Large intestine (tissue), 3 donors: ENCODE measurements around the gene ERVH48-1. TPM values are rescaled to one million over a fixed set of nuclear protein-coding genes. Genes with fewer than 3 reads are reported as not detected.

Experiments
- DNase-seq, 2 donors: peaks; one replicate each; pipeline versions ENCODE4 v3.0.0 to v3.0.0-alpha.2; 2013
- H3K27ac ChIP-seq: one replicate; pipeline ENCODE4 v1.5.1; 2013; ENCODE audit warnings: low read length
- H3K27me3 ChIP-seq: 2 replicates; pipeline ENCODE4 v1.6.1; 2013; ENCODE audit warnings: low read length; ENCODE audit not compliant: control insufficient read depth, insufficient read depth
- H3K36me3 ChIP-seq: 2 replicates; pipeline ENCODE4 v1.6.1; 2013; ENCODE audit warnings: low read length; ENCODE audit not compliant: control insufficient read depth, insufficient read depth
- H3K4me1 ChIP-seq: one replicate; pipeline ENCODE4 v1.6.1; 2013; ENCODE audit warnings: low read length; ENCODE audit not compliant: control insufficient read depth, insufficient read depth
- H3K4me3 ChIP-seq: one replicate; pipeline ENCODE4 v1.5.1; 2013; ENCODE audit warnings: low read length
- H3K9me3 ChIP-seq: one replicate; pipeline ENCODE4 v1.6.1; 2013; ENCODE audit warnings: mild to moderate bottlenecking, low read depth, low read length, moderate library complexity; ENCODE audit not compliant: control insufficient read depth
- WGBS: methylation state at CpG from one replicate; pipeline ENCODE4 v1.1.5; 2013; ENCODE audit warnings: low lambda C conversion rate; ENCODE audit not compliant: insufficient coverage; 5-methylcytosine and 5-hydroxymethylcytosine counted together
- polyA plus RNA-seq: library from polyadenylated mRNA; unstranded; fragments of 120-200 nt; gene quantifications from one replicate; pipeline ENCODE4 v1.2.1, GENCODE V29; 2013

Gene ERVH48-1
- polyA plus RNA-seq, 1 donor: 1.2 TPM

DNA sequence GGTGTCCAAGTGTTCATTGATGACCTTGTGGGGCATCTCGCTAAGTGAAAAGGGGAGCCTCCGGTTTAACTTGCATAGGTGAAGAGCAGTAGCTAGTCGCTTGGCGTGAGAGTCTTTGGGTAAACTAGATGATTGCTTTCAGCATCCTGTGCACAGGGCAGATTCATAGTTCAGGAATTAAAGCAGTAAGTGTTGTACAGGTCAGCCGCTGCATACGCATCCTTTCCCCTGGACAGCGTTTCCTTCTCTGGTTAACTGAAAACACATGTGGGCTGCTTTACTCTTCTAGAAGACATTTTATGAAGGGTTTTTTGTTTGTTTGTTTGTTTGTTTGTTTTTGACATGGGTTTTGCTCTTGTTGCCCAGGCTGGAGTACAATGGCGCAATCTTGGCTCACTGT lies 20.2 kb downstream of the ERVH48-1 start:
- H3K27me3 ChIP-seq: no peaks in the 10 kb centered on the region
- WGBS: no CpG with 5 or more reads among the region's 8 CpGs
- no peak overlapping the region for H3K4me3 ChIP-seq
- no peak overlapping the region for H3K27ac ChIP-seq
- peaks cover 73% of the 10 kb centered on the region for H3K36me3 ChIP-seq
- H3K9me3 ChIP-seq: peaks cover 9% of the 10 kb centered on the region
- DNase-seq: no peak
- no peaks in the 10 kb centered on the region for H3K4me1 ChIP-seq

DNA sequence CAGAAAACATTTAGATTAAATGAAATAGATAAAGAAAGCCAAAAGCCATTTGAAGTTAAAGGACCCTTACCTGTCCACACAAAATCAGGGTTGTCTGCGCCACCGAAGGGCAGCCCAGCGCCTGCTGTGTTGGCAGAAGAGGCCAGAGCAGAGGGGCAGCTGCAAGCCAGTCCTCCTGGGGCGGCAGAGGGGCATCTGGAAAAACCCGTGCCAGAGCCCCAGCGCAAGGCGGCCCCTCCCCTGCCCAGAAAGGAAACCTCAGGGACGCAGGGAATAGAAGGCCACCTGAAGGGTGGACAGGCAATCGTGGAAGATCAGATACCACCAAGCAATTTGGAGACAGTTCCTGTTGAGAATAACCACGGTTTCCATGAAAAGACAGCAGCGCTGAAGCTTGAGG lies 21.6 kb downstream of the ERVH48-1 start:
- H3K4me1 ChIP-seq: no peaks in the 10 kb centered on the region
- H3K9me3 ChIP-seq: peaks cover 9% of the 10 kb centered on the region
- H3K27me3 ChIP-seq: no peaks in the 10 kb centered on the region
- peaks cover 70% of the 10 kb centered on the region for H3K36me3 ChIP-seq
- DNase-seq: no peak
- no peak overlapping the region for H3K4me3 ChIP-seq
- WGBS: no CpG with 5 or more reads among the region's 11 CpGs
- no peak overlapping the region for H3K27ac ChIP-seq

DNA sequence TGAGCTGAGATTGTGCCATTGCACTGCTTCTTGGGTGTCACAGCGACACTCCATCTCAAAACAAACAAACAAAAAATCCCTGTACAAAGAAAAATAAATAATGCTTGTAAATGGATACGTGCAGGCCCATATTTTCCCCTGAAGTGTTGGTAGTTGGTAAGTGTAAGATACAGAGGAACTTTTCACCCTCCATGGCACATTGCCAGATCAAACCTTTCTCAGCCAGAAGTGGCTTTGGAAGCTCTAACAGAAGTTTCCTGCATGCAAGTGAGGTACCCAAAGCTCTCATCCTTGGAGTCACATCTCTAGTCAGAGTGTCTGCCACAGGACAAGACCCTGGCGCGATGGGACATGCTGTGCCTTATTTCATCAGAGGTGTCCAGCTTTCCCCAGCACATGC lies 25.0 kb downstream of the ERVH48-1 start:
- WGBS: no CpG with 5 or more reads among the region's 4 CpGs
- H3K4me3 ChIP-seq: no peak overlapping the region
- no peaks in the 10 kb centered on the region for H3K9me3 ChIP-seq
- H3K36me3 ChIP-seq: peaks cover 68% of the 10 kb centered on the region
- no peak for DNase-seq
- H3K27me3 ChIP-seq: no peaks in the 10 kb centered on the region
- H3K4me1 ChIP-seq: no peaks in the 10 kb centered on the region
- H3K27ac ChIP-seq: no peak overlapping the region

DNA sequence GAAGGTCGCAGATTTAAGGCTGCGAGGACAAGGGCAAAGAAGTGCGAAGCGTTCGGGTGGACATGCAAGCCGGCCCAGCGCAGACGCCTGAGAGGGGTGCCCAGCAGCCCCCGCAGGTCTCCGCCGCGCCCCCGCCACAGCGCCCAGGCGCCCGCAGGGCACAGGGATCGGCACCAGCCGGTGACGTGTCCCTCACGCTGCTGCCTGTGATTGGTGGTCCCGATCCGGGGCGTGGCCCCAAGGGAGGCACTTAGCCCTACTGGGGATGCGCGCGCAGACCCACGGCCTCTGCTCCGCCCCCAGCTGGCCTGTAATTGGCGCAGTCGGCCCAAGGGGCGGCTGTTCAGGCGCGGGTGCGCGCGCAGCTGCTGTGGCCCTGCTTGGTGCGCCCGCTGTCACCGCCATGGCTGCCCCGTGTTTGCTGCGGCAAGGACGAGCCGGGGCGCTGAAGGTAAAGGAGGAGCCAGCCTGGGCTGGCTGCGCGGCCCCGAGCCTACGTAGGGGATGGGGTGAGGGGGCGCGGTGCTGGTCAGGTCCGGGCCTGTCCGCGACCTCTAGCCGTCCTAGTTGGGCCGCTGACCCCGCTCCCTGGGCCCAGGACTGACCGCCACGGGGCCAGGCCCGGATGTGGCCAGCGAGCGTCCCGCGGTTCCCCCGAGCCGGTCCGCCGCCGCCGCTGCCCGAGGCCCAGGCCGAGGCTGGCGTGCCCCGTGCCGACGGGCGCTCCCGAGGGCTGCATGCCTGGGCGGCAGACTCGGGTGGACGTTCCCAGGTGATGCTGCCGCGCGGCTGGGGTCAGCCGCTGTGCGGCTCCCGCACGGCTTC lies 32.3 kb downstream of the ERVH48-1 start, which contains the start of gene NDUFV3:
NDUFV3 (plus strand) TSS at position 379 of the 825 bp plus-strand sequence; CDS start at position 404, 25 bp downstream.
- Histone ChIP-seq H3K4me1 (peaks cover 4% of the 10 kb centered on the region), H3K4me3 (peak within 1 kb of the TSS; percentile 97), H3K27me3 (no peaks in the 10 kb centered on the region), H3K27ac (peak within 1 kb of the TSS; percentile 98), H3K9me3 (no peaks in the 10 kb centered on the region), H3K36me3 (peaks cover 14% of the 10 kb centered on the region)
- DNase-seq: peak; percentile 99 to 100
- no CpG with 5 or more reads among the region's 87 CpGs for WGBS

DNA sequence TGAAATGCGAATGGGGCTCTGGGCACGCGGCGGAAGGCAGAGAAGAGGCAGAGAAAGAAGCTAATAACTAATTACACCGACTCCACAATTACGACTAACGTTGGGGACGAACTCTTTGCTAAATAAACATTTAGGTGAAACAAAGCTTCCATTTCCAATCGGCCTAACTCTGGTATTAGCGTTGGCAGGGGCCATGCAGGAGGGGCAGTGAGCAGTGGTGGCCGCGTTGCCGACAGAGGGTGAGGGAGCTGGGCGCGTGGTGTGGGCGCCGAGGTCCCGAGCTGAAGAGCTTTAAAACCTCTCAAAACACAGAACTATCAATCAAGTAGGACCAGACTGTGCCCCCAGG lies 32.9 kb downstream of the ERVH48-1 start:
- WGBS: no CpG with 5 or more reads among the region's 18 CpGs
- DNase-seq: no peak
- H3K27me3 ChIP-seq: no peaks in the 10 kb centered on the region

DNA sequence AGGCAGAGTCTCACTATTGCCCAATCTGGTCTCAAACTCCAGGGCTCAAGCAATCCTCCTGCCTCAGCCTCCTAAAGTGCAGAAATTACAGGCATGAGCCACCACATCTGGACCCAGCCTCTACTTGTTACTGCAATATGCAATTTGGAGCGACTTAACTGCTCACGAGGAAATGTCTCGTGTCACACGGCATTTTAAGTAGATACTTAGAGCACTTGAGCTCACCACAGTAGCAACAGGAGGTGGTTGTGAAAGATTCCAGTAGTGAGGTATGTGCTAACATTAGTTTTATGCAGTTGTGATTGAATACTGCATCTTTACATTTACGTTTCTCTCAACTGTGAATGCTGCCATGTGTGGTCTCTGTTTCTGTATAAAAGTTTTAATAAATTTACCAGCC lies 38.1 kb downstream of the ERVH48-1 start:
- Histone ChIP-seq H3K9me3 (no peaks in the 10 kb centered on the region), H3K27ac (no peak overlapping the region), H3K4me1 (peaks cover 3% of the 10 kb centered on the region), H3K4me3 (no peak overlapping the region), H3K36me3 (no peaks in the 10 kb centered on the region), H3K27me3 (no peaks in the 10 kb centered on the region)
- no peak for DNase-seq
- no CpG with 5 or more reads among the region's 5 CpGs for WGBS

More for the DNA sequence above, 32.9 kb downstream of the ERVH48-1 start:
- Histone ChIP-seq H3K27ac (peak overlapping the region; percentile 98), H3K4me3 (peak overlapping the region; percentile 85), H3K4me1 (peaks cover 4% of the 10 kb centered on the region), H3K36me3 (peaks cover 10% of the 10 kb centered on the region), H3K9me3 (no peaks in the 10 kb centered on the region)

DNA sequence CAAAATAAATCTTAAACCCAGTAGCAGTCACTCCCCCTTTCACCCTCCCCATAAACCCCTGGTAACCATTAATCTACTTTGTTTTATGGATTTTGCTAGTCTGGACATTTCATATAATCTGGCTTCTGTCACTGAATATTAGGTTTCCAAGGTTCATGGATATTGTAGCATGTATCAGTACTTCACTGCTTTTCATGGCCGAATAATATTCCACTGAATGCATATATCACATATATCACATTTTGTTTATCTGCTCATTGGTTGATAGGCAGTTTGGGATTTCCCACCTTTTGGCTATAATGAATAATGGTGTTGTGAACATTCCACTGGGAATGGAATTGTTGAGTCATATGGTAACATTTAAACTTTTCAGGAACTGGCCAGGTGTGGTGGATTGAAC lies 41.5 kb downstream of the ERVH48-1 start:
- Histone ChIP-seq H3K27me3 (no peaks in the 10 kb centered on the region), H3K9me3 (no peaks in the 10 kb centered on the region), H3K36me3 (no peaks in the 10 kb centered on the region), H3K4me3 (no peak overlapping the region), H3K4me1 (peaks cover 5% of the 10 kb centered on the region), H3K27ac (no peak overlapping the region)
- 100% methylated on average over 1 of the region's 1 CpG for WGBS
- DNase-seq: no peak

DNA sequence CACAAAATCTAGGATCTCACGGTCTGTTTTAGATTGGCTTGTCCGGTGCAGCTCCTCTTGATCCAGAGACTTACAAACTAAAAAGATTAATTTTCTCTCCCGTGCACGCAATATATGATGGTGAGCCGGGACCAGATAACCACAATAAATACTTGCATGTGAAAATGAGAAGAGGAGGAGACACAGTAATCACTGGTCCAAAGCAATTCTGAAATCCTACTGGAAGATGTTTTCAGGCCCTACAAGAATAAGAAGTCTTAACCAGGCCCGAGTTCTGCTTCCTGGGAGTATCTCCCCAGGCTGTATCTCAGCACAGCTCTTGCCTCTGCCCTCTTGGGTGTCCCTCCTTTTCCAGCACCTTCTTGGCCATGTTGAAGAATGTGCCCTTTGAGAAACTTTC lies 45.1 kb downstream of the ERVH48-1 start:
- Histone ChIP-seq H3K4me1 (peaks cover 5% of the 10 kb centered on the region), H3K27ac (no peak overlapping the region), H3K36me3 (peaks cover 11% of the 10 kb centered on the region), H3K27me3 (no peaks in the 10 kb centered on the region), H3K9me3 (no peaks in the 10 kb centered on the region), H3K4me3 (peak overlapping the region; percentile 84)
- no peak for DNase-seq
- 83% methylated on average over 1 of the region's 6 CpGs for WGBS

DNA sequence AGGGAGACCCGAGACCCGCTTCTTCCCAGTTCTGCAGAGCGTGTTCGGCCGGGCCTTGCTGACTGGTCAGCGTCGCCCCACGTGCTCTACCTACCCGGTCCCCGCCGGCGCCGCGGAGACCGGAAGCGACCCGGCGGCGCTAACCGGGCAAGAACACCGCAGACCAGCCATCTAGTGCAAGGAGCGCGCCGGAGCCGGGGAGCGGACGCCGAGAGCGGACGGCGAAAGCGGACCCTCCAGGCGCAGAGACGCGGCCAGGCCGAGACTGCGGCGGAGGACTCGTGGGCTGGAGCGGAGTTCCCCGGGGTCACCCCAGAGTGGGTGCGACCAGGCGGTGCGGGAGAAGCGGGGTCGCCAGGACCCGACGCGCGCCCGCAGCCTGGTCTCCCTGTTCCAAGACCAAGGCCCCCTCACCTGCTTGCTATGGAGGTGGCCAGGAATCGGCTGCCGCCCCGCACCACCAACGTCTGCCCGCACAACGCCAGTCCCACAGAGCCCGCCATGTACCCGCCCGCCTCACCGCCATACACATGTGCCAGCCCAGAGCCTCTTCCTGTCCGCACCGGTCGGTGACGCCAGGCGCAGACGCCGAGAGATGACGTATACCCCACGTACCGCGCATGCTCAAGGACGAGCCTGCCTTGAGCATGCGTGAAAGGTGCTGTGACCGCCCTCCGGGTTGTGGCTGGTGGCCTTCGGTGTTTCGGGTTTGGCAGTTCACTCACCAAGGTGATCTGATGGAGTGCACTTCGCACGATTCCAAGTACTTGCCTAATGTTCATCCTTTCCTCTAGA lies 46.2 kb downstream of the ERVH48-1 start, which contains the start of gene WDR4:
WDR4 (minus strand) TSS at position 547 of the 795 bp plus-strand sequence; CDS start at position 503, 44 bp downstream.
- DNase-seq: peak; percentile 98 to 99
- H3K4me3 ChIP-seq: peak within 1 kb of the TSS; percentile 84
- H3K4me1 ChIP-seq: peaks cover 5% of the 10 kb centered on the region
- no CpG with 5 or more reads among the region's 80 CpGs for WGBS
- peak within 1 kb of the TSS; percentile 73 for H3K27ac ChIP-seq
- no peaks in the 10 kb centered on the region for H3K27me3 ChIP-seq
- no peaks in the 10 kb centered on the region for H3K9me3 ChIP-seq
- peaks cover 12% of the 10 kb centered on the region for H3K36me3 ChIP-seq

DNA sequence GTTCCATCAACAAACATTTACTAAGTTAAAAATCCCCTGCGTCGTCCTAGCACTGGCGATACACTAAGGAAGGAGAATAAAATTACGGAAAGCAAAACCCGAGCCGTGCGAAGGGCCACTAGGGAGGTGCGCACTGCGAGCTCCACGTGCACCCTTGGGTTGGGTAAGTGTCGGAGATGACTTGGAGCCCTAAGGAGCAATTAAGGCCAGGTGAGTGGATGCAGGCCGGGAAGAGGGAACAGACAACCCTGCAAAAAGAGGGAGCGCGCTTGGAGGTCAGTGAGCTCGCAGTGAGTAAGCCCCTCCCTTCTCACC lies 46.8 kb downstream of the ERVH48-1 start:
- Histone ChIP-seq H3K9me3 (no peaks in the 10 kb centered on the region), H3K4me3 (peak overlapping the region; percentile 84), H3K27ac (peak overlapping the region; percentile 73), H3K27me3 (no peaks in the 10 kb centered on the region), H3K36me3 (peaks cover 14% of the 10 kb centered on the region), H3K4me1 (peaks cover 5% of the 10 kb centered on the region)
- peak in 1 of 2 donors; percentile 83 for DNase-seq
- WGBS: 0% methylated on average over 2 of the region's 15 CpGs
